OCI-M2 (cell line): ENCODE data around the gene ACTR5.
"Not testable (repeated sequence)": the region's sequence is repeated elsewhere in the genome, so short reads cannot be mapped to it uniquely, and the experiment has no call there.

Experiments used
- DNase-seq: peaks from one replicate; lab custom pipeline; 2025; ENCODE audit not compliant: unreplicated experiment; lab: John Stamatoyannopoulos, UW

Gene ACTR5

GRCh38 chr20:38804682-38805501 is 56.6 kb downstream of the ACTR5 start:
- peak; percentile 63 for DNase-seq

GRCh38 chr20:38805502-38805957 is 57.3 kb downstream of the ACTR5 start, which contains the start of gene PPP1R16B:
TSS of gene PPP1R16B (plus strand) at chr20:38805697. CDS start at chr20:38835926, 30,229 bp downstream.
- DNase-seq, result peak; percentile 63

DNA sequence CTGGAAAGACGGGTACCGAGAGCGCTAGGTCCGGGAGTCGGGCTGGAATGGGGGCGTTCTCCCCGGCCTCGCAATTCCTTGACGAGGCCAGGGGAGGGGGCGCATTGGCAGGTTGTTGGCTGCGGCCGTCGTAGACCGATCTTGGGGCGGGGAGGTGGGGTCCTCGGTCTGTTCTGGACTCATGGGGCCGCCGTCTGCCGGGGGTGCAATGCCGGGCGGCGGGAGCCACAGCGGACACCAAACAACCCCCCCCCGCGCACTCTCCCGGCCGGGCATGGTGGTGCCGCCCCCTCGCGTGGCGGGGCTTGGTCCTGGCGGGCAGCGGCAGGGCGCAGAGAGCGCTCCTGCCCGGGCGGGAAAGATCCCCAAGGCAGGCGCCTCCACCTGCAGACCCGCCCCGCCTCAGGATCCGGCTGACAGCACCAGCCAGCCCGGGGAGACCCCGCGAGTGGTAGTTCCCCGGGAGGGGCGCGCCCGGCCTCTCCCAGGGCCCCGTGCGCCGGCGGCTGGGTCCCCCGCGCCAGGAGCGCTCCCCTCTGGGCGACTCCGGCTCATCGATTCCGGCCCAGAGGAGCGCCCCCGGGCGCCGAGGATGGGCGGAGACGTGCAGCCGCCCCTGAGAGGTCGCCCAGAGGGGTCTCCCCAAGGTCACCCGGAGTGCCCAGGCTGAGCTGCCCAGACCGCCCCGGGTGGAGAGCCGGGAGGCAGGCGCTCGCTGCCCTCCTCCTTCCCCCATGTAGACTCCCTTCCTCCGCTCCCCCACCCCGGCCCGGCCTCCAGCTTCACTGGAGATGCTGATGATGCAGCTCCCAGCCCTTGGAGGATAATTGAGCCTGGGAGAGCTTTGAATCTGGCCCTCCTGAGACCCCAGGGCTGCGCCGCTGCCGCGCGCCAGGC is 57.9 kb downstream of the ACTR5 start:
- no peak for DNase-seq

DNA sequence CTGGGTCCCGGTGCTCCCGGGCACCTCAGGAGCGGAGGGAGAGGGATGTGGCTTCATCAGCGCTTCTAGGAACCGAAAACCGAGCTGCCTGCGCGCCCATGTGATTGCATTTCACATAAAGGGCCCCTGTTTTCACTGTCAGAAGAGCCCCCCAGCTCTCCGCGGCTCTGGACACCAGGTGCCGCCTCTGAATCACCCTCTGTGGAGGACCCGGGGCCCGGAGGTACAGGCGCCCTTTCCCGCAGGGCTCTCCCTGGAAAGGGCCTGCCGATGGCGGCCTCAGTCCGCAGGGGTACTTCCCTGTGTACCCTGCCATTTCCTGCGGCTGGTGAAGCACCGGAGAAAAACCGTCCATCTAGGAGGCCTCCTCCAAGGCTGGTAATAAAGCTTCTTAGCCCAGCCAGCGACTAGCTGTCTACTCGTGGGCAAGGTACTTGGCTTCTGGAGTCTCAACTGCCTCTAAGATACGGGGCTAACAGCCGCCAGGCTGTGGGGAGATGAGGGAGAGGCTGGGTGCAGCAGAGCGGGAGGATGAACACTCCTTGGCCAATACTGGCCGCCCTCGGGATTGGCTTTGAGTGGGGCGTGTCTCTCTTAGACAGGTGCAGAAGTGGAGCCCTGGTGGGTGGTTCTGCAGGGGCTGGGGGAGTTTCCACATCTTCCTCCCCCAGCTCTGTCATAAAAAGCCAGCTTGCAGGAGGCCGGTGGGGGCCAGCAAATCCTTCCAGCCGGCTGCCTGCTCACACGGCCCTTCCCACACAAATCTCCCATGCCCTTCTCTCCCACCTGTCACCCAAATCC is 58.8 kb downstream of the ACTR5 start:
- no peak for DNase-seq

DNA sequence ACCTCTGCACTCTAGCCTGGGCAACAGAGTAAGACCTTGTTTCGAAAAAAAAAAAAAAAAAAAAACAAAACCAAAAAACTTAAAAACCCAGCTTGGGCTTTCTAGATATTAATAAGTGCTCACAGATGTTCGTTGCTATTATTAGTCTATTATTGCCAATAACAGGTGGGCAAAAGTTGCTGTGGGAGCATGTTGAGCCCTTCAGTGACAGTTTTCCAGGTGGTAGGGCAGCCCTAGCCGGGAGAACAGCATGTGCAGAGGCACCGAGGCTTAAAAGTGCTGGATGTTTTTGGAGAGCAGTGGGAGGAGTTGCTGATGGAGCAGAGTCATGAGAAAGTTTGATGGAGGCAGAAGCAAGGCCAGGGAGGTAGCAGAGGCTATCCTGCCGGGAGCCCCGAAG is 61.7 kb downstream of the ACTR5 start:
- no peak for DNase-seq

DNA sequence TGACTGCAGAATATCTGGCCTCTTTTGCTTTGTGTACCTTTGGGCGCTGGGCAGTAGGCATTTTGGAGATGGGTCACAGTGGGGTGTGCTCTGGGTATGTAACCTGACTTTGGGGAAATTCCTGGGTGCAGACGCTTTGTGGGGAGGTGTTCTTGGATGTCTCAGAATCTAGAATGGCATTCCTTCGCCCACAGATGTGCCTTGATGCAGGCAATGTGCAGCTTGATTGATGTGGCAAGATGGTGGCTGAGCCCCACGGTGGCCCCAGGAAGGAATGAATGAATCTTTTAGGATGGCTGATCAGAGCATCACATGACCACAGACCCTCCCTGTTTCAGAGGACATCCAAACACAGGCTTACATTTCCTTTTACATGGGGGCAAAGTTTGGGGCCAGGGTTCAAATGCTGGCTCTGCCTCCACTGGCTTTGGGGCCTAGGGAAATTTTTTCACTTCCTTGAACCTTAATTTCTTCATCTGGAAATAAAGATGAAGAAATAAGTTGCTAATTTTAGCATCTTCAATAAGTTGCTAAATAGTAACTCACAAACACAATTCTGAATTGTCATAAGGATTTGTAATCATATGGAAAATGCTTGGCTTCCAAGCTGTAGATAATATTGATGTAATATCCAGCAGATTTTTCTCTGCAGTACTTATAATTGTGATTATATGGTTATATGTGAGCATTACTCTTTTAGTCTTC is 62.8 kb downstream of the ACTR5 start:
- DNase-seq, result no peak

DNA sequence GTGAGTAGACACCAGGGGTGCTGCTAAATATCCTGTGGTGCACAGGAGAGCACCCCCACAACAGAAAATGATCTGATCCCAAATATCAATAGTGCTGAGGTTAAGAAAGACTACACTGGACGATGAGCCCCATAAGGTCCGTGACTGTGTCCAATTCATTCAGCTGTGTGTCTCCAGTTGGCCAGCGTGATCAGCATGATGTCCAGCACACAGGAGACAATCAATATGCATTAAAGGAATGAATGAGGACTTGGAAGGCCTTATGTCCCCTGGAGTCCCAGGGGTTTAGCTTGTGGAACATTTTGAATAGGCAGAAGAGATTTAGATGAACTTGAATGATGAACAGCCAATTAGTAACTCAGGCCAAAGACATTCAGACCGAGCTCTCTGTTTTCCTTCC is 63.5 kb downstream of the ACTR5 start:
- DNase-seq, result no peak

DNA sequence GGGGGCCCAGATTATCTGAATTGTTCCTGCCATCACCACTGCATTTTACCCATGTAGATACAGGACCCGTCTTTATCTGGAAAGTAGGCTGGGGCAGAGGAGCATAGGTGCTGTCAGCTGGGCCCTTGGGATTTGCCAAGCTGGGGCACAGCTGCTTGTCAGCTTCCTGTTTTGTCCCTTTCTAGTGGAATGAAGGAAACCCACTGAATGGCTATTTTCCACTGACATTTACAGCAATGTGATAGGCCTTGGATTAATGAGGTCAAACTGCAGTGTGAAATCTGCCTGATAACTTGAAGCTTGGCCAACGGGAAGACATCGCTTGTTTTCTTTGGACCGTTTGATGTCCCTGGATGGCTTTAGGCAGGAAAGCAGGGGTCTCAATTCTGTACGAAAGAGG is 63.9 kb downstream of the ACTR5 start:
- DNase-seq, result no peak

DNA sequence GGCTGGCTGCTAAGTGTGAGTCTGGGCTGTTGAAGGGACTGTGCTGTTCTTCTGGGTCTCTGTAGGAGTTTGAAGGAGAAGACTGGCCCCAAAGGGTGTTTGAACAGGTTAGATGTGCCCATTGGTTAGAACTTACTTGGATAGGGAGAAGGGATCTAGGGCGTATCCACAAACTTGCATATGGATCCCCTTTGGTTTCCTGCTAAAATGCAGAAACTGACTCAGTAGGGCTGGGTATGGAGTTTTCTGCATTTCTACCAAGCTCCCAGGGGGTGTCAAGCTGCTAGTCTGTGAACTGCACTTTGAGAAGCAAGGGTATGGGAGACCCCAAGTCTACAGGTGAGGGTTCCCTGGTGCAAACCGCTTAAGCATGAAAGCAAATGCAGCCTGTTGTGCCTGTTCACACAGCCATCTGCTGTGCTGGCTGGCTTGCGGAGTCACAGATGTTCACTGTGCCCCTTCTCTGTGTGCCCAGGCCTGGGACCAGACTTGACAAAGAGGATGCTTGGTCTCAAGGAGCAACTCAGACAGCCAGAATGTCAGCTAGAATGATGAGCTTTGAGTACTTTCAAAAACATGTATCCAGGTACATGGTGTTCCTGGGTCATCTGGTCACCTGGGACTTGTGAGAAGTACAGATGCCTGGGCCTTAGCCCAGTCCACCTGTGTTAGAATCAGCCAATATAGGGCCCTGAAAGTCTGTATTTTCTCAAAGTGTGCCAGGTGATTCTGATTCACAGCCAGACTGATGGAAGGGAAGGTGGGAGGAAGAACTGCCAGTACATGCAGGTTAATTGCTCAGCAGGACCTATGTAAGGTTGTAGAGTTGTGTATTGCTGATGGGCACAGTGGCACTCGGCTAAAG is 64.7 kb downstream of the ACTR5 start:
- DNase-seq, result no peak

GRCh38 chr20:38813574-38813962 is 65.3 kb downstream of the ACTR5 start:
- DNase-seq, result not testable (repeated sequence)

DNA sequence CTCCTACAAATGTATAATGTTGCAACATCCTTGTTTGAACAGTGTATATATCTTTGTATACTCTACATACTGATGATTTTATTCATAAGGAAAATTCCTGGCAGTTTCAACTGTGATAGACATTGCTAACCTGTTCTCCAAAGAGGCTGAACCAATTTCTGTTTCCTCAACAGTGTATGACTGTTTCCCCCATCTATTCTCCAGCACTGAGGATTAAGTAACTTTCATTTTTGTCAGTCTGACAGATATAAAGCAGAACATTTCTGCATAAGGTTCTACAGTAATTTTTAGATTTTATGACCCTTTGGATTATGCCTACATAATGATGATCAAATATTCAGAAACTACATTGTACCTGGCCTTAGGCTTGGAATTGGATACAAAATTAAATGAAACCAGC is 67.2 kb downstream of the ACTR5 start:
- no peak for DNase-seq

DNA sequence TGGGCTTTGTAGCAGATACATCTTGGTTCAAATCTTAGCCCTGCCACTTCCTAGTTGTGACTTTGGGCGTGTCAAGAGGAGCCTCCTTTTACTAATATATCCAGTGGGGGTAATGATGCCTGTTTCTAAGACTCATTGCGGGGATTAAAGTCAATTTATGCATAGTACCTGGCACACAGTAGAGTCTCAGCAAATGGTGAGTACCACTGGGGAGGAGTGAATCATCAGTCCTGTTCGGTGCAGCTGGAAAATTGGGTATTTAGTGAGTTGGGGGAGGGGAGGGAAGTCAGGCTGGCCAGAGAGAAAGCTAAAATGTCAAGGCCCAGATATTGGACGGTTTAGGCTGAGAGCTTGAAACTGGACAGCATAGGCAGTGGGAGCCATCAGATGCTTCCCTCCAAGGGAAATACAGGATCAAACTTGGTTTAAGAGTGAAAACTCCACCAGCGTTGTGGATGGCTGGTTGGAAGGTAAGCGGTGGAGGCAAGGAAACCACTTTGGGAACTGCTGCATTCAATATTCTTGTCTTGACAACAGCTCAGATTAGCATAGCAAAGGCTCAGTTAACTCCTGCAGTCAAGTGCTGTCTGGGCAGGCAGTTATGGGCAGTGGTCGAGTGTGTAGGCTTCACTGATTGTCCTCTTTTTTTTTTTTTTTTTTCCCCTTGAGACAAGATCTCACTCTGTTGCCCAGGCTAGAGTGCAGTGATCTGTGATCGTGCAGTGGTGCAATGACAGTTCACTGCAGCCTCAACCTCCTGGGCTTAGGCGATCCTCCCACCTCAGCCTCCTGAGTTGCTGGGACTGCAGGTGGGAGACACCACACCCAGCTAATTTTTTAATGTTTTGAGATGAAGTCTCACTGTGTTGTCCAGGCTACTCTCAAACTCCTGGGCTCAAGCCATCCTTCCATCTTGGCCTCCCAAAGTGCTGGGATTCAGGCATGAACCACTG is 70.1 kb downstream of the ACTR5 start:
- DNase-seq, result no peak
